Right cardiac atrium (tissue), 5 donors: ENCODE results near the gene PAQR5. TPM values are rescaled to one million over a fixed set of nuclear protein-coding genes. Genes with fewer than 3 reads are reported as not detected.

Experiments used
- ATAC-seq, 2 donors: fragments of 200-7000 bp; cut with Tn5 transposase; one replicate each; pipeline versions ENCODE4 v1.8.0 to v1.9.1; 2020; ENCODE audit warnings: moderate library complexity in 2 of 2, mild to moderate bottlenecking in 1 of 2
- DNase-seq, 3 donors: peaks; one replicate each; pipeline ENCODE4 v3.0.0-alpha.2; 2020
- H3K27ac ChIP-seq: one replicate; pipeline ENCODE4 v1.5.1; 2013; ENCODE audit warnings: mild to moderate bottlenecking, low read length, control low read depth, moderate library complexity
- H3K27me3 ChIP-seq: one replicate; pipeline ENCODE4 v1.6.1; 2013; ENCODE audit not compliant: control insufficient read depth, insufficient read depth
- H3K4me1 ChIP-seq: one replicate; pipeline ENCODE4 v1.6.1; 2013; ENCODE audit warnings: low read length; ENCODE audit not compliant: control insufficient read depth, insufficient read depth
- H3K4me3 ChIP-seq: one replicate; pipeline ENCODE4 v1.5.1; 2013; ENCODE audit warnings: low read length, control low read depth
- H3K9me3 ChIP-seq: one replicate; pipeline ENCODE4 v1.6.1; 2013; ENCODE audit warnings: low read length; ENCODE audit not compliant: control insufficient read depth
- WGBS: extraction: QIAGEN DNeasy Blood & Tissue Kit; methylation state at CpG from one replicate; pipeline ENCODE4 v1.1.7; 2013; 5-methylcytosine and 5-hydroxymethylcytosine counted together
- intact Hi-C, 4 donors: fragments of 100-400 bp; cut with DNase I; formaldehyde crosslinking; loops; one replicate each; pipeline versions ENCODE4 v1.11.0 to v1.14.0; 2022 to 2023
- polyA plus RNA-seq: library from polyadenylated mRNA; stranded (reverse); fragments of 200-250 nt; gene quantifications from one replicate; pipeline ENCODE4 v1.2.3, GENCODE V29; 2013
- total RNA-seq, 4 donors: library from RNA; stranded (reverse); fragmentation: NEBNext Ultra II Directional; extraction: Animal tissue kit (Norgen Biotek cat#: 25700); gene quantifications; one replicate each; pipeline ENCODE4 v1.2.1, GENCODE V29; 2021
- donor health status: healthy with polysubstance abuse.
- donor health status: DM: no; HTN: yes; CAD: no.
- donor health status: DM: no; HTN: no; CAD: no.
- donor health status: DM: no; HTN: yes; CAD: no; lungs with severe emphysema.
- donor health status: DM: yes; HTN: yes; CAD: no.

Gene PAQR5
- total and polyA plus RNA-seq, 5 donors = 0.32 to 3.5 (median 0.42) TPM

- DNase-seq = no peak
- ATAC-seq = no peak
- Histone ChIP-seq H3K27ac (no peak overlapping the region), H3K27me3 (no peaks in the 10 kb centered on the region), H3K9me3 (no peaks in the 10 kb centered on the region), H3K4me1 (no peaks in the 10 kb centered on the region), H3K4me3 (no peak overlapping the region)
- intact Hi-C loops = no loop called here
- 63% methylated on average over 9 of the region's 9 CpGs for WGBS
These were observed 111.6 kb downstream of the PAQR5 start for GRCh38 chr15:69410248-69410874.

GRCh38 chr15:69412274-69412673, 113.6 kb downstream of the PAQR5 start:
- Histone ChIP-seq H3K9me3 (no peaks in the 10 kb centered on the region), H3K27ac (no peak overlapping the region), H3K4me1 (no peaks in the 10 kb centered on the region), H3K27me3 (no peaks in the 10 kb centered on the region), H3K4me3 (no peak overlapping the region)
- DNase-seq (no peak), ATAC-seq (no peak)
- intact Hi-C loops = no loop called here

GRCh38 chr15:69412701-69413100, 114.0 kb downstream of the PAQR5 start:
- DNase-seq (no peak), ATAC-seq (no peak)
- 90% methylated on average over 1 of the region's 1 CpG for WGBS
- Histone ChIP-seq H3K4me1 (no peaks in the 10 kb centered on the region), H3K4me3 (no peak overlapping the region), H3K27me3 (no peaks in the 10 kb centered on the region), H3K9me3 (no peaks in the 10 kb centered on the region), H3K27ac (no peak overlapping the region)
- intact Hi-C loops = no loop called here

- ATAC-seq (peak; percentile 97 to 98), DNase-seq (peak; percentile 89 to 95 (median 94))
- intact Hi-C loops = no loop called here
- Histone ChIP-seq H3K9me3 (no peaks in the 10 kb centered on the region), H3K27me3 (no peaks in the 10 kb centered on the region), H3K4me1 (no peaks in the 10 kb centered on the region), H3K27ac (no peak within 1 kb of the TSS), H3K4me3 (peak within 1 kb of the TSS; percentile 68)
- WGBS = 2% methylated on average over 78 of the region's 78 CpGs
These were observed 115.3 kb downstream of the PAQR5 start, which contains the start of gene KIF23 for GRCh38 chr15:69413822-69414700. Gene KIF23, plus strand, starts transcription at chr15:69414349. Its CDS starts 117 bp downstream, at chr15:69414466.

- H3K27me3 ChIP-seq = no peaks in the 10 kb centered on the region
- no peaks in the 10 kb centered on the region for H3K9me3 ChIP-seq
- H3K4me3 ChIP-seq = peak overlapping the region; percentile 68
- under 1% methylated on average over 29 of the region's 29 CpGs for WGBS
- no peaks in the 10 kb centered on the region for H3K4me1 ChIP-seq
- no peak overlapping the region for H3K27ac ChIP-seq
- ATAC-seq = peak; percentile 66 to 71
- peak; percentile 27 to 64 (median 44) for DNase-seq
- intact Hi-C loops = no loop called here
These were observed 116.0 kb downstream of the PAQR5 start for GRCh38 chr15:69414701-69415167.

- no peaks in the 10 kb centered on the region for H3K4me1 ChIP-seq
- H3K27me3 ChIP-seq = no peaks in the 10 kb centered on the region
- intact Hi-C loops = no loop called here
- H3K4me3 ChIP-seq = no peak overlapping the region
- 69% methylated on average over 3 of the region's 3 CpGs for WGBS
- H3K27ac ChIP-seq = no peak overlapping the region
- ATAC-seq = no peak
- no peaks in the 10 kb centered on the region for H3K9me3 ChIP-seq
- no peak for DNase-seq
These were observed 116.7 kb downstream of the PAQR5 start for GRCh38 chr15:69415381-69415780.

- no peak overlapping the region for H3K27ac ChIP-seq
- H3K9me3 ChIP-seq = no peaks in the 10 kb centered on the region
- intact Hi-C loops = no loop called here
- DNase-seq = no peak
- no peaks in the 10 kb centered on the region for H3K4me1 ChIP-seq
- no peak overlapping the region for H3K4me3 ChIP-seq
- no peaks in the 10 kb centered on the region for H3K27me3 ChIP-seq
- no peak for ATAC-seq
These were observed 118.9 kb downstream of the PAQR5 start for GRCh38 chr15:69417581-69417980.

- no peak for ATAC-seq
- intact Hi-C loops = no loop called here
- H3K4me1 ChIP-seq = no peaks in the 10 kb centered on the region
- no peak overlapping the region for H3K27ac ChIP-seq
- no peaks in the 10 kb centered on the region for H3K27me3 ChIP-seq
- no peak overlapping the region for H3K4me3 ChIP-seq
- H3K9me3 ChIP-seq = no peaks in the 10 kb centered on the region
- no peak for DNase-seq
These were observed 122.8 kb downstream of the PAQR5 start for GRCh38 chr15:69421498-69421897.

GRCh38 chr15:69422336-69422895, 123.7 kb downstream of the PAQR5 start:
- DNase-seq (no peak), ATAC-seq (no peak)
- H3K4me3 ChIP-seq = no peak overlapping the region
- no peaks in the 10 kb centered on the region for H3K9me3 ChIP-seq
- intact Hi-C loops = no loop called here
- no peaks in the 10 kb centered on the region for H3K4me1 ChIP-seq
- WGBS = 87% methylated on average over 4 of the region's 4 CpGs
- H3K27me3 ChIP-seq = no peaks in the 10 kb centered on the region
- no peak overlapping the region for H3K27ac ChIP-seq

- H3K9me3 ChIP-seq = no peaks in the 10 kb centered on the region
- H3K4me3 ChIP-seq = no peak overlapping the region
- H3K27me3 ChIP-seq = no peaks in the 10 kb centered on the region
- WGBS = 86% methylated on average over 2 of the region's 2 CpGs
- DNase-seq (no peak), ATAC-seq (no peak)
- H3K27ac ChIP-seq = no peak overlapping the region
- no peaks in the 10 kb centered on the region for H3K4me1 ChIP-seq
- intact Hi-C loops = no loop called here
These were observed 125.3 kb downstream of the PAQR5 start for GRCh38 chr15:69424001-69424400.

- 100% methylated on average over 1 of the region's 1 CpG for WGBS
- intact Hi-C loops = no loop called here
- Histone ChIP-seq H3K27me3 (no peaks in the 10 kb centered on the region), H3K27ac (no peak overlapping the region), H3K4me3 (no peak overlapping the region), H3K9me3 (no peaks in the 10 kb centered on the region), H3K4me1 (no peaks in the 10 kb centered on the region)
- DNase-seq = no peak
- no peak for ATAC-seq
These were observed 126.2 kb downstream of the PAQR5 start for GRCh38 chr15:69424748-69425413.
